SU-DHL-6 (cell line): ENCODE data around the gene ACACB.

Source experiments
- EZH2phosphoT487 ChIP-seq: fragments of 200-600 bp; sonication (generic), shearing (Covaris generic); conservative IDR thresholded peaks from 2 replicates; pipeline ENCODE4 v1.6.1; 2018; ENCODE audit warnings: mild to moderate bottlenecking, antibody characterized with exemption, low read length, moderate library complexity, mixed read lengths
- TF ChIP-seq, protein P1 (sequence below): fragments of 200-600 bp; sonication (generic); IDR thresholded peaks from one replicate; pipeline ENCODE4 v1.5.1; 2017; ENCODE audit warnings: antibody characterized with exemption, mild to moderate bottlenecking, low read length, moderate library complexity; ENCODE audit not compliant: insufficient read depth, poor library complexity, severe bottlenecking

- TF ChIP-seq, protein P1, sequence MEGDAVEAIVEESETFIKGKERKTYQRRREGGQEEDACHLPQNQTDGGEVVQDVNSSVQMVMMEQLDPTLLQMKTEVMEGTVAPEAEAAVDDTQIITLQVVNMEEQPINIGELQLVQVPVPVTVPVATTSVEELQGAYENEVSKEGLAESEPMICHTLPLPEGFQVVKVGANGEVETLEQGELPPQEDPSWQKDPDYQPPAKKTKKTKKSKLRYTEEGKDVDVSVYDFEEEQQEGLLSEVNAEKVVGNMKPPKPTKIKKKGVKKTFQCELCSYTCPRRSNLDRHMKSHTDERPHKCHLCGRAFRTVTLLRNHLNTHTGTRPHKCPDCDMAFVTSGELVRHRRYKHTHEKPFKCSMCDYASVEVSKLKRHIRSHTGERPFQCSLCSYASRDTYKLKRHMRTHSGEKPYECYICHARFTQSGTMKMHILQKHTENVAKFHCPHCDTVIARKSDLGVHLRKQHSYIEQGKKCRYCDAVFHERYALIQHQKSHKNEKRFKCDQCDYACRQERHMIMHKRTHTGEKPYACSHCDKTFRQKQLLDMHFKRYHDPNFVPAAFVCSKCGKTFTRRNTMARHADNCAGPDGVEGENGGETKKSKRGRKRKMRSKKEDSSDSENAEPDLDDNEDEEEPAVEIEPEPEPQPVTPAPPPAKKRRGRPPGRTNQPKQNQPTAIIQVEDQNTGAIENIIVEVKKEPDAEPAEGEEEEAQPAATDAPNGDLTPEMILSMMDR: no peak
- TF ChIP-seq EZH2phosphoT487: no peak
Observed at GRCh38 chr12:109178532-109178931, 62.1 kb downstream of the ACACB start.
